AG20443 (cell line): ENCODE data around the gene ARHGEF7.
"Not testable (repeated sequence)": the region's sequence is repeated elsewhere in the genome, so short reads cannot be mapped to it uniquely, and the experiment has no call there.

ENCODE experiments used
- DNase-seq: peaks from one replicate; pipeline ENCODE4 v3.0.0; 2012; ENCODE audit warnings: low spot score, mixed read lengths

Gene ARHGEF7

DNA sequence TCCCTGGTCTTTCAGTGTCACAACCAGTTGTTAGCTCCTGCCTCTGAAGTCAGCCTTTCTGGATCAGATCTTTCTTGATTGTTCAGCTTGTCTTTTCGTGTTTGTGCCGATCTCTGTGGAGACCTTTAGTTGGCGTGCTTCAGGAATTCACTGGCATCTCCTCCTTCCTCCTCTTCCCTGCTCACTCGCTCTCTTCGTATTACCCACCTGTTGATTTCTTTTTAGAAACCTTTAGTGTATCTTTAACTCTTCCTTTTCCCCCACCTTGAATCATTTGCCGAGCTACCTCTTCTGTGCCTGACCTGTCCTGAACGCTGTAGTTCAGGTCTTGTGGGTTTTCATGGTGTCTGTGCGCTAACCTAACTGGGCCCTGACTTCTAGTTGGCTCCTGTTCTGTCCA, 141.3 kb downstream of the ARHGEF7 start:
- DNase-seq = no peak

DNA sequence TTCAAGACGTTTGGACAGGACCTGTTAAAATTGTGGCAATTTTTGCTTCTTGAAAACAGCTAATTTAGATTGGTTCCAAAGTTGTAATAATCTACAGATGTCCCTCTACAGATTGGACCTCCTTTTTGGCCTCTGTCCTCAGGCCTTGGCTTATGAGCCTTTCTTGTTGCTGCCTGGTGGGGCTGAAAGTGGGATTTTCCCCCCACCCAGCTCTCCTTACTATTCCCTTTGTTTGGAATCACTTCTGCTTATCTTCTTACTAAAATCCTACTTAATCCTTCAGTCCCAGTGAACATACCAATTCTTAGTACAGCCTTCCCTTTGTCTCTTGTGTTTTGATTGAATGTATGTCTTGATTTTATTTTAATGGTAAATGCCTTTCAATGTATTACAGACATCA, 141.8 kb downstream of the ARHGEF7 start:
- DNase-seq = no peak

DNA sequence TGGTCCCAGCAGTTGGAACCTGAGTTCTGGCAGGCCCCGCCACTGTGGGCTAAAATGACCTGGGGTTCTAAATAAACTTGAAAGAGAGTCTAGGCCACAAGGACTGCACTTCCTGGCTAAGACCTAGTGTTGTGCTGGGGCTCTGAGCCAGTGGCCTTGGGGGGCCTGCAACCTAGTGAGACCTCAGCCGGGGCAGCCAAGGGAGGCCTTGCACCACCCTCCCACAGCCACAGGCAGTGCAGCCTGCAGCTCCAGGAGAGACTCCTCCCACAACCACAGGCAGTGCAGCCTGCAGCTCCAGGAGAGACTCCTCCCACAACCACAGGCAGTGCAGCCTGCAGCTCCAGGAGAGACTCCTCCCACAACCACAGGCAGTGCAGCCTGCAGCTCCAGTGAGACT, 142.8 kb downstream of the ARHGEF7 start:
- not testable (repeated sequence) for DNase-seq

DNA sequence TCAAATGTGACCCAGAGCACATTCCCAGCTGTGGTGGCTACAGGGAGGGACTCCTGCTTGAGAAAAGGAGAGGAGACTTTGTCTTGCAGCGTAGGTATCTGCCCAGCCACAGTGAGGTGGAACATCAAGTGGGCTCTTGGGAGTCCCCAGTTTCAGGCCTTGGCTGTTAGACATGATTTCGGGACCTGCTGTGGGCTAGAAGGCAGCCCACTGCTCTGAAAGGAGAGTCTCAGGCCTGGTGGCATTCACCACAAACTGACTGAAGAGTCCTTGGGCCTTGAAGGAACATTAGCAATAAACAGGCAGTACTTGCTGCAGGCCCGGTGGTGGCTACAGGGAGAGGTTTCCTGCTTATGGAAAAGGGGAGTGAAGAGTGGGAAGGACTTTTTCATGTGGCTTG, 143.5 kb downstream of the ARHGEF7 start:
- no peak for DNase-seq

DNA sequence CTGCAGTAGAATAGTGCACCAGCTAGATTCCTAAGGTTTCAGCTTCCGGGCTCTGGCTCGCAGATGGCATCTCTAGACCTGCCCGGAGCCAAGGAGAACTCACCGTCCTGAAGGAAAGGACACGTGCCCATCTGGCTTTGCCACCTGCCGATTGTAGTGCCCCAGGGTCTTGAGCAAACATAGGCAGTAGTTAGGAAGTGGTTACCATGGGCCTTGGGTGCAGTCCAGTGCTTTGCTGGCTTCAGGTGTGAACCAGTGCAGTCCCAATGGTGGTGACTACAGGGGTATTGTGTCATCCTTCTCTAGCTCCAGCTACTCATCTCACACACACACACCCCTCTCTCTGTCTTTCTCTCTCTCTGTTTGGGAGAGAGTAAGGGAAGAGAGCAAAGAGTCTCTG, 143.9 kb downstream of the ARHGEF7 start:
- DNase-seq = no peak

DNA sequence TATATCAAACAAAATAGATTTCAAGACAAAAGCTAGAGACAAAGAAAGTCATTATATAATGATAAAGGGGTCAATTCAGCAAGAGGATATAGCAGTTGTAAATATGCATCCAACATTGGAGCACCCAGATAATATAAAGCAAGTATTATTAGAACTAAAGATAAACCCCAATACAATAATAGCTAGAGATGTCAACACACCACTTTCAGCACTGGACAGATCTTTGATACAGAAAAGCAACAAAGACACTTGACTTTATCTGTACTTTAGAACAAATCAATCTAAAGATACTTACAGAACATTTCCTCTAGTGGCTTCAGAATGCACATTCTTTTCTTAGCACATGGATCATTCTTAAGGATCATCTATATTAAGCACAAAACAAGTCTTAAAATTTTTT, 146.2 kb downstream of the ARHGEF7 start:
- no peak for DNase-seq

DNA sequence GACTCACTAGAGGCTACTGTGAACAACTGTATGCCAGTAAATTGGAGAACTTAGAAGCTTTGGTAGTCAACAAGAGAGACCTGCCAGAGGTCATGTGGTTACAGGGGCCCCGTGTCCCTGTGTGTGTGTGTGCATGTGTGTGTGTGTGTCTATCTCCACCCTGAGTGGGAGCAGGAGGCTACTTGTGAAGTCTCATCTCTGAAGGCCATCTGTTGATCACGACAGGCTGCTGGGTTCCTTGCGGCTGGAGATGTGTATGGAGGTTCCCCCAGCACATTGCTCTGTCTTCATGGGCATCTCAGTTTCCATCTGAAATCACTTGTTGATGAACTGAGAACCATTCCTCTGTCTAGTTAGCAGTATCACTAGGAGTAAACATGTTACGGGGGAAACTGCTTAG, 147.2 kb downstream of the ARHGEF7 start:
- no peak for DNase-seq

DNA sequence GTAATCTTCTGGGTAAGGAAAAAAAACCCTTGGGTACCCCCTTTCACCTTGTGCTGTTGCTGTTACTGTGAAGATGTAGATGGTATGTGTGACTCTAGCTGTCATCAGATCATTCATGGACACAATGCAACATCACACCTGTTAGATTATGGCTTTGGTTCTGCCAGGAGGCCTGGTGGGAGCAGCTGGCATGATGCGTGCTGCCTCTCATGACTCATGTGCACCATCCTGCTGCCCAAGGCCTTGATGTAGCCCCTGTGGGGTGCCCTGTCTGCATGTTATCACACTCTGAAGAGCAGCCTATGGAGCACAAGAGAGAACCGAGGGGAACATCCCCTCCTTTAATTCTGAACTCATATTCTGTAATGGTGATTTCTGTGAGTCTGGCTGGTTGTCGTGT, 147.6 kb downstream of the ARHGEF7 start:
- no peak for DNase-seq

DNA sequence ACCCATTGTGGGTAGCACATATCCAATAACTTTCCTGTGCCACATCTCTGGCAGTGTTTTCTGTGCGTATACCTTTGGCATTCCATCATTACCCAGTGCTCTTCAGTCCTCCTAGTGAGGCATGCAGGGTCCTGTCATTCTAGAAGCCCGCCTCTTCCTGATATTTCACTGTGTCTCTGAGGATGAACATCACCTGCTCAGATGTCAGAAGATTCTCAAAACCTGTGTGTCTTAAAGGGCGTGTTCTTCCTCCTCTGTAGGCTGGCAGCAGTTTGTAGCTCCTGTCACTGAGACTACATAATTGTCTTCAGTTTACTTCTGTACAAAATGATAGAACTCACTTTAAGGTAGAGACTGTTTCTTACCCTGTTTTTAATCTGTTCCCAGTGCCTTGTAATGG, 148.5 kb downstream of the ARHGEF7 start:
- DNase-seq = no peak

DNA sequence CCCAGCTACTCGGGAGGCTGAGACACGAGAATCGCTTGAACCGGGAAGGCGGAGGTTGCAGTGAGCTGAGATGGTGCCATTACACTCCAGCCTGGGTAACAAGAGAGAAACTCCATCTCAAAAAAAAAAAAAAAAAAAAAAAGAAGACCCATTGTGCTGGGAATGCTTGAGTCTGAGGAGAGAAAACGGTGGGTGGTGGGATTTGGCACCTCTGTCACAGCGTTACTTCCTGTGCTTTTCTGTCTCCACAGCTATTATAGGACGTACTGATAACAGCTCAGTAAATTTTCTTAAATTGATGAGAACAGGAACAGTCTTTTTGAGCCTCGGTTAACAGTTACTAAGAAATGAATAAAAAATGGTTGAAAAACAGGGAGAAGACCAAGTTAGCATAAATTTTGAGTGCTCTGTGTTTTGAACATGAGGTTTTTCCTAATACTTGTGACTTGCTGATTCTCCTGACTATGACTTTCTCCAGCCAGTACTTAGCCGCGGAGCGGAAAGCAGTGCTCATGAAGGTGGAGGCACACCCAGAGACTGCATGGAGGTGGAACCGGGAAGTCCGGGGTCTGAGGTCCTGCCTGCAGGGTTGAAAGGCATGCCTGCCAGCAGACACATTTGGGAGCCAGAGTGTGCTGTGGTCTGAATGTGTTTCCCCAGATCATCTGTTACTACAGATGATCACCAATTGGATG, 150.0 kb downstream of the ARHGEF7 start:
- DNase-seq = no peak

DNA sequence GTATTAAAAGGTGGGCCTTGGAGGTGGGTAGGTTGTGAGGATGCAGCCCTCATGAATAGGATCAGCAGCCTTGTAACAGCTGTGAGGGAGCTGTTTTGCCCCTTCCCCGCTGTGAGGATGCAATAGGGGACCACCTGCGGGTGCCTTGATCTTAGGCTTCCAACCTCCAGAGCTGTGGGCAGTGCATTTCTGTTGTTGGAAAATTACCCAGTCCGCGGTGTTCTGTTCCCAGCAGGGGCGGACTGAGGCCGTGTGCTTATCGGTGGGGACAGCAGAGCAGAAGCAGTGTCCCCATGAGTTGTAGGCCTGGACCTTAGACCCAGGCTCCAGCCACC, 150.6 kb downstream of the ARHGEF7 start:
- no peak for DNase-seq

DNA sequence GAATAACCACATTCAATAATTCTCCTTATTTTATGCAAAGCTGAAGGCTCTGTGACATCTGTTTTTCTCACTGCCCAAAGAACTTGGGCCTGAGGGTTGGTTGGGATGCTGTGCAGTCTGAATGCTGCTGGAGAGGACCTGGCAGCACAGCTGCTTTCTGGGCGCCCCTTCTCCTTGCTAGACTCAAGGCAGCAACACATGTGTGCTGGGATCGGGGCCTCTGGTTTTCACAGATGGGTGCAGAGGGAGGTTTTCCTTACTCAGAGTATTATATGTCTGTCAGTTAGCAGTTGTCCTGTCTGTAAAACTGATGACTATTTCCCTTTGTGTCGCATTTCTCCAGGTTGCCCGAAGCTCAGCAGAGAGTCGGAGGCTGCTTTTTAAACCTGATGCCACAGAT, 152.1 kb downstream of the ARHGEF7 start:
- no peak for DNase-seq

DNA sequence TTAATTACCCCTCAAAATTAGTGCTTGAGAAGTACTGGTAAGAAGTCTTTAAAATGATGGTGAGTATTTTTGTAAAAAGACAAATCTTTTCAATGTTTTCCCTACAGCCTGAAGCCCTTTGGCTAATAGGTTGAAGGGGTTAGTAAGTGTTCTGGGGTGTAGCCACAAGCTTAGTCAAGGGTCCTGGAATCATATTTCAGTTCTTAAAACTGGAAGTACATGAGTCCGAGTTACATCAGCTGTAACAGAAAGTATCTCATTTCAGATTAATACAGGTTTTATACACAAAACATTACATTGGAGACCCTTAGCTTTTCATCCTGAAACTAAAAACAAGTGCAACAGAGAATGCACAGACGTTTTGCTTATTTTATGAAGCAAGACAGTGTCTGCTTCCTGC, 152.7 kb downstream of the ARHGEF7 start:
- DNase-seq = no peak

DNA sequence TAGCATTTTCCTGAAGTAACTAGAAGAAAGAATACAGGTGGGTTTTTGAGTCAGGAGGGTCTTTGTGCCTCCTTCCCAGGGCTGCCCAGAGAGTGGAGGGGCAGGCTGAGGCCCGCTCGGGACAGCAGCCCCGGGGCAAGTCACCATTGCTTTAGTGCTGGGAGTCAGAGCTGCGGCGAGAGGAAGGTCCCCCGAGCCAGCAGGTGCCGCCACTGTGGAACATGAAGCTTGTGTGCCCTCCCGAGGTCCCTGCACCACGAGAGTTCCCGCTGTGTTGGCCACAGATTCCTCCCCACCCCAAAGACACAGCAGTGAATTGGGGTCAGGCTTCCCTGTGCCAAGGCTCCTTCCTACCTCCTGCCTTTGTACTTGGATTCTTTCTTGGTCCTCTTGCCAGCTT, 154.4 kb downstream of the ARHGEF7 start:
- no peak for DNase-seq

DNA sequence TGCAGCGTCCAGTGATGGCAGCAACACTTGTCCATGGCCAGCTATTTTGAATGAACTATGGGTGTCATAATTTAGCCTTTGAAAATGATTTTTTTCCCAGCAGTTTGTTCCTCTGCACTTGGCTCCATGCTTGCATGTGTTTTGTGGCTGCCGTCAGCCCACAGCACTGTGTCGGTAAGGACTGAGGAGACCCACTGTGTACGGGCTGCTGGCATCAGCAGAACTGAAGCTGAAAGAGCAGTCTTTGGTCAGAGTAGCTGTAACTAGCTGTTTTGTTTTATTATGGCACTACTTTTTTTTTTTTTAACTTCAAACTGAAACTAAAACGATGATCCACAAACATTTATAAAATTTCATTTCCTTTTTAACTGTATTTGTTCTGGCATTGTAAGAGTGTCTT, 155.0 kb downstream of the ARHGEF7 start:
- DNase-seq = peak; percentile 35

DNA sequence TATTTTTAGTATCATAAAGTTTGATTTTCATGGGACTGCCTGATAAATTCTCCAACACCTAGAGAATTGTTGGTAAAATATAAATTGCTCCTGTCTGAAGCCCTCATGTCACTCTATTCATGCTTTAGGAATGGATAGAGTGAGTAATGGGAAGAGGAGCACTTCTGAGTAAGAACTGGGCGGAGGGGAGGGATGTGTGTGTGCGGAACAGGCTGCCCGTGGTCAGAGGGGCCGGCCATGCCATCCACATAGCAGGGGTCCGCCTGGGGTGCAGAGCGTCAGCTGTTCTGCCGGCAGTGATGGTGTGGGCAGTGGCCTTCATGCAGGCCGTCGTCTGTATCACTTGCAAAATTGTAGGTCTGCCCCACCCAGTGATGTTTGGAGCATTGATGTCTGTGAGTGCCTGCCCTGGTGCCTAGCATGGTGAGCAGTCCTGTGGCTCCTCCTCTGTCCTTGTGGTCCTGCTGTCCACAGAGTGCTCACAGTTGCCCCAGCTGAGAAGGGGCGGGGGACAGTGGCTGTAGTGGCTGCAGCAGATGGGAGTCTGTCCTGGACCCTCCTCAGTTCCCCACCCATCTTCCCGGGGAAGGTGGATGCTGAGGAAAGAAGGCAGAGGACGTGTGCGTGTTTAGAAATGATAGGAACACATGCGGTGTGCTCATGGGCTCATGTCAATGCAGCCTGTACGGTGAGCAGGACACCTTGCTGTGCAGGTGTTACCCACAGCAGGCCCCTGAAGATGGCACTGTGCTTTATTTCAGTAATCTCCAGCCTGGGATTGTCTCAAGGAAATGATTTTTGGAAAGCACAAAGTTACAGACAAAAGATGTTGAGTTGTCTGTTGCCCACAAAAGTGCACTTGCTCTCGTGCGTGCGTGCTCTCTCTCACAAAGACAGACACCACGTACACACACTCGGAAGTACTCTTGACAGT, 155.9 kb downstream of the ARHGEF7 start:
- peak; percentile 60 for DNase-seq

DNA sequence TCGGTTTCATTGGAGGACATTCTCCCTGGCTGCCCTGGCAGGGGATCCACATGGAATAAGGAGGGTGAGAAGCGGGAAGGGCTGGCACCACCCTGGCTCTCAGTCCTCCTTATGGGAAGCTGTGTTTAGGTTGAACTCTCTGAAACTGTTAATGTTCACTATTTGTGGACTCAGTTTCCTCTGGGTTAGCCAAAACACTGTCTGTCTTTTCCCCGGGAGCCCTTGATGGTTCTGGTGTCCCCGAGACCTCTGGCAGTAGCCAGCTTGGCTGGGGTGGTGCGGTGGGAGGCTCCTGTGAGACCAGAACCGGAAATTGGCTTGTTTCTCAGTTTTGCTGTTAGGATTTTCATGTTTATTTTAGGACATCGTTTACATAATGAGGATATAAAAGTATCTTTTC, 157.0 kb downstream of the ARHGEF7 start:
- DNase-seq = no peak

DNA sequence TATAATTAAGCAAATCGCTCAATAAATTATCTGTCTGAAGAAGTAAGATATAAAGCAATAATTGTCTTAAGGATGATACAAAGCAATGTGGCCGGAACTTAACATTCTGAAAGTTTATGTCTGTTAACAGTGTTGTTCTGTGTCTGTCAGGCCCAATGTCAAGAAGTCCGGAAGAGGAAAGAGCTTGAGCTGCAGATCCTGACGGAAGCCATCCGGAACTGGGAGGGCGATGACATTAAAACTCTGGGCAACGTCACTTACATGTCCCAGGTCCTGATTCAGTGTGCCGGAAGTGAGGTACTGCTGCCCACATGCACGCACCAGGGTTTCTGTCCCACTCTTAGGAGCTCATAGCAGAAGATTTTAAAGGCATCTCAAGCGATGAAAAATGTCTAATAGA, 160.3 kb downstream of the ARHGEF7 start:
- DNase-seq = no peak

DNA sequence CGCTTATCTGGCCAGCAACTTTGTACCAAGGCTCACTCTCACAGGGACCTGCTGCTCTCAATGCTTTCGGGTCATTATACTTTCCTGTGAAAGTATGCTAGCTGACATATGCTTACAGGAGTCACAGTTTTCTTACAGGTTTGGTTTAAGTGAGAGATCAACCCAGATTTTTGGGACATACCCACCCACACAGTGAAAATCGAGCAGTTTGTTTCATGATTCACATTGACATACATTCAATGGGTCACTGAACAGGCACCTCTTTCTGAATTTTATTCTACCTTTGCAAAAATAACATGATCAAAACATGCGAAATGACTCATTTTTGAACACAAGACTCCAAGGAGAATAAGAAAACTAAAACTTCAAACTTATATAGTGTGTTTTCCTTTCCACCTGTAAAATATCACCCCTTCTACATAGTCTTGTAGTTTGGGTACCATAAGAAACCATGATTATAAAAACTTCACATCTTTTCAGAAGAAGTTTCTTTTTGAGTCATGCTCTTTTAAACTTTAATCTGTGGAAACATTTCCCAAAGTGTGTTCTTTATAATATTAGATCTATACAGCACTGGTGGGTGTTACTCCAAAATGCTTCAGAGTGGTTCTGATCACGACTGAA, 161.0 kb downstream of the ARHGEF7 start:
- no peak for DNase-seq

DNA sequence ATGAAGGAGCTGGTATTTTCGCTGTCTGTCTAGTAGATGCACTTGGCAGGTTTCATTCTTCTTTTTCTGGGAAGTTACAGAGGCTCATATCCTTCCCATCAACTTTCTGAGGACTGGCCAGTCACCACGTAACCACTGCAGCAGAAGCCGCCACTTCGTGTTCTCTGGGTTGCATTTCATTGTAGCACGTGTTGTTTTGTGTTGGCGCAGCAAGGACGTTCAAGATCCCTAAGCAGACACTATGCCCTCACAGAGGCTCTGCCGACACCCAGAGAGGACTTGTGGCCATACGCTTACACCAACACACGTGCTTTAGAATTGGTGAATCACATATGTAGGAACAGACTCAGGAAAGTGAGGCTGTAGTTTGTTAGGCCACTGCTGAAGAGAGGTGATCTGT, 163.1 kb downstream of the ARHGEF7 start:
- DNase-seq = no peak

DNA sequence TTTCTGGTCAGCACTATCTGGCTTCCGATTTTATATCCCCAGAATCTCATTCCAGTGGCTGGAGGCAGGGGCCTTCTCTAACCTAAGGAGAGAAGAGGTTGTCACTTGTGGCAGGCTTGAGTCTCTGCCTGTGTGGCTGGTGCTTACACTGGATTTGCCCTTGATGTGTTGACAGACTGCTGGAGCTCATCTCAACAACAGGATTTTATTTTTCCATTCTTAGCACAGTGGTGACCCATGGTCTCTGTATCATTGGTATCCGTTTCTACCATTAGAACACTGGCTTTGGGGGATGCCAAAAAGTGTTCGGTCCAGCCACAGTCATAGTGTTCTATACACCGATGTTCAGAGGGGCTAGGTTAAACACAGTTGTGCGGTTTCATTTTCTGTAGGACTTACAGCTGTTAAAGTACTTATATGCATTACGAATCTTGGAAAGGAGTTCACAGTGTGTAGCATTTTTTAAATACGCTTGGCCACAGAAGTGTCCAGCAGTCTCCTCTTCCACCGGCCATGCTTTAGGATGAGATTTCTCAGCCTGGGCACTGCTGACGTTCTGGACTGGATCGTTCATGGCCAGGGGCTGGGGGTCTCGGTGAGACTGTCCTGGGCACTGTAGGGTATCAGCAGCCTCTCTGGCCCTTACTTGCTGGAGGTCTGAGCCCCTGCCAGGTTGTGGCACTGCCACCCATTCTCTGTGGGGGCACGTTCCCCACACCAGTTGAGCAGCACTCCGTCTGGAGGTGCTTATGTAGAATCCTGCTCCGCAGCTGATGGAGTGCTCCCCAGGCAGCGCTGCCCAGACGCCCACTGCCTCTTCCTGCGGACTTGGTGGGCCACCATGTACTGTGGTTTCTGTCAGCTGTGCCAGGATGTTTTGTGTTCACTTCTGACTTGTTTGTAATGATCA, 163.9 kb downstream of the ARHGEF7 start:
- no peak for DNase-seq

DNA sequence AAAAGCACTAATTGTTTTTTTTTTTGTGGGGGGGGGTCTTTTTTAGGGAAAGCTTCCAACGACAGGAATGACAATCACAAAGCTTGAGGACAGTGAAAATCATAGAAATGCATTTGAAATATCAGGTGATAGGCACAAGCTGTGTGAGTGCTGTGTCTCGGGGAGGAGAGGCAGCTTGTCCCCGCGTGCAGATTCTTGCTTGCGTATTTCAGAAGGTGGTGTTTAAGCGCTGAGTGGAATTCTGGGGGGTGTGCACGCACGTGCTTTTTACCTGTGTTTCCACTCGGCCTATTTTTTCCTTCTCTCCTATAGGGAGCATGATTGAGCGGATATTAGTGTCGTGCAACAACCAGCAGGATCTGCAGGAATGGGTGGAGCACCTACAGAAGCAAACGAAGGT, 165.1 kb downstream of the ARHGEF7 start:
- DNase-seq = no peak
